Midbrain (tissue), 1 donor: ENCODE measurements around the gene SHLD1.

Experiments
- DNase-seq: peaks from one replicate; lab custom pipeline; 2025; lab: John Stamatoyannopoulos, UW

Gene SHLD1

DNA sequence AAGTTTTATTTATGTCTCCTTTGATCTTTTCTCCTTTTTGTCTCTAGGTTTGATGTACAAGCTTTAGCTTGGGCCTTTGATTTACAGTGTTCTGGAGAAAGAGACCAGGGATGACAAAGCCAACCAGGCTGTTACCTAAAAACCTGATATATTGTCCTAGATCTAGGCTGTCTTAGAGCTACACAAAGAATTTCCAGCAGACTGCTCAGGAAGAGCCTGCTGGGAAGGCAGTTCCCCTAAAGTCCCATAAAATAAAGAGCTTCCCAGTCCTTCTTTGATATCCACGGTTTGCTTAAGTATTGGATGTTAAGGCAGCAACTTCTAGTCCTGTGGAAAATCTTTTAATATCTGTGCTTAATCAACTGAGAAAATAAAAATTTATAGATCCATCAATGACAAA lies 70.5 kb downstream of the SHLD1 start:
- DNase-seq, result no peak

DNA sequence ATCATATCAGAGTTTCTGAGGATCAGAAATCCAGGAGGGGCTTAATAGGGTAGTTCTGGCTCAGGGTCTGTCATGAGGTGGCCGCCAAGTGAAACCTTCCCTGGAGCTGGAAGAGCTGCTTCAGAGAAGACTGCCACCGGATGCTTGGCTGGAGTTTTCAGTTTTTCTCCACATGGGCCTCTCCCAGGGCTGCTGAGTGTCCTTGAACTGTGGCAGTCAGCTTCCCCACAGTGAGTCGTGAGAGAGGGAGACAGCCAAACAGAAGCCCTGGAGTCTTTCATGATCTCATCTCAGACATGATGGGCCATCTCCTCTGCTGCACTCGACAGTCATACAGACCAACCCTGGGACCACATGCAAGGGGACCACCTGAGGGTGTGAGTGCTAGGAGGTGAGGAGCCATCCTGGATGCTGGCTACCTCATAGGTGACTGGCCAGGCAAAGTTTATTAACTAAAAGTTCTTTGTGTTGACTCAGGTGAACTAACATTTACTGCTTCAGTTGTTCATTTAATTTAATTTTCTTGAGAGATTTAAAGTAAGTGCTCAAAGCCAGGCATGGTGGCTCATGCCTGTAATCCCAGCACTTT lies 71.5 kb downstream of the SHLD1 start:
- no peak for DNase-seq

DNA sequence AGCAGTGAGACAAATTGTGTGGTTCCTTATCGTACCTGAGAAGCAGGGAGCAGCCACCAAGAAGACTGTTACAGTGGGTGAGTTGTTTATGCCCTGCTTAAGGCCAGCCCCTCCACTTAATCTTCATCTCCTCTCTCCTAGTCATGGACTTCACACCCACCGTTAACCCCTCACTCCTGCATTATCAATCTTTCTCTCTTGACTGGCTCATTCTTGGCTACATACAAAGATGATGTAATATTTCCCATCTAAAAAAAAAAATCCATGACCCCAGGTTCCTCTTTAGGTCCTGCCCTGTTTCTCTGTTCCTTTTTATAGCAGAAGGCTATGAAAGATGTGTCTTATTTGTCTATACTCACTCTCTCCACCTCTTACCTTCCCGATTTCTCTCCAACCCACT lies 72.4 kb downstream of the SHLD1 start:
- no peak for DNase-seq

DNA sequence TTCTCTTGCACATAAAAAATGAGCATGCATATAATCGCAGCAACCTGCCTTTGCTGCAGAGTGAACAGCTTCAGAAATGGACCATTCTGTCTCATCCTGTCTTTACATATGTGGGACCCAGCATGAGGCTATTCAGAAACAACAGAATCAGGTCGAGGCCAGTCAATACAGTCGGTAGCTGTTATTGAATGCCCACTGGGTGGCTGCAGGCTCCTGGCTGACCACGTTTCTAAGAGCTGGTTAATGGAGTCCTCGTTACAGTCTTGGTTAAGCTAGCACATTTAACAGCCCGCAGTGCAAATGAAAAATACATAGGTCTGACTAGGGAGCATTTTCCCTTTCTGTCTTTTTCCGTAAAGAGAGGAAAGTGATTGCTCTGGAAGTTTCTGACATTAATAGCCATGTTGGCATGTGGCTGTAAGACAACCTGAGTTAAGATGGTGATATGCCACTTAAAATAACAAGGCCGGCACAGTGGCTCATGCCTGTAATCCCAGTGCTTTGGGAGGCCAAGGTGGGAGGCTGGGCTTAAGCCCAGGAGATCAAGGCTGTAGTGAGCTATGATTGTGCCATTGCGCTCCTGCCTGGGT lies 75.0 kb downstream of the SHLD1 start:
- no peak for DNase-seq

DNA sequence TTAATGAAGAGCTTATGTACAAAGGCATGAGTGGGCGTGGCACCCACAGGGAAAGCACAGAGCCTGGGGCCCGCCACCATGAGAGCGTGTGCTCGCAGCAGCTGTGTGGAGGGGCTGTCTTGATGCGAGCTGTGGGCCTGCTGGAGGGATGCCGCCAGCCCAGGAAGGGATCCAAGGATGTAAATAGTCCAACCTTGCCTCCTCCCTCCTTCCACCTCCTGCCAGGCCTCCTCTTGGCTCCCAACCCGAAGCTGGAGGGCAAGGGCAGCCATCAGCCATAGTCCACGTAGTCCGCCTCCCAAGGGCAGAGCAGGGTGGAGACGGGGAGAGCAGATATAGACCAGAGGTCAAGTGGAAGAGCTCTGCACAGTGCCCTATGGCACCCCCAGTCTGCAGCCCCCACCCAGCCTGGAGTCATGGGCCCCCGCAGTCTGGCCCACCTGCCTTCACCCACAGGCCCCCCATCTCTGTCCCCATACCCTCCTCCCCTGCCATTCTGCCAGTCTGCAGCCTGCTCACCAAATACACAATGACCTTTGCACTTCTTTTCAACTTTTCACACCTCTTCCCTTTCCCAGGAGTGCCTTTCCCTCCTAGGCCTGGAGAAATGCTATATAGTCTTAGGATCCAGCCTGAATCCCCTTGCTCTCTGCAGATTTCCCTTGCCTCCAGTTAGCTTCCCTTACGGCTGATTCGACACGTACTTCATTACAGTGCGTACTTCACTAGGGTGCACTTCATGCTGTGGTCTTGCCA lies 77.1 kb downstream of the SHLD1 start:
- DNase-seq, result no peak

DNA sequence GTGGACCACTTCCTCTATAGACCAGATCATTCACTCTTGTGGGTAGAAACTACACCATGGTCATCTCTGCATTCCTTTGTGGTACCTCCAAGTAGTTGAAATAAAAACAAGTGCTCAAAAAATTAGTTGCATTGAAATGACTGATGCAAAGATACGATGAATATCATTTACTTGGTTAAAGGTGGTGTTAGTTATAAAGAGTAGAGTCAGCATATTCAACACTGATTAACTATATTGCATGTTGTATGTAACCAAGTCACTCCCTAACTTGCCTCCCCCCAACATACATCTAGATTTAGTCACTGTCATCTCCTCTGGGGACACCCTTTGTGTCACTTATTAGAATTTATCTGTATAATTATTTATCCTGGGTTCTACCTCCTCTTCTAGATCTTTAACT lies 77.7 kb downstream of the SHLD1 start:
- no peak for DNase-seq

DNA sequence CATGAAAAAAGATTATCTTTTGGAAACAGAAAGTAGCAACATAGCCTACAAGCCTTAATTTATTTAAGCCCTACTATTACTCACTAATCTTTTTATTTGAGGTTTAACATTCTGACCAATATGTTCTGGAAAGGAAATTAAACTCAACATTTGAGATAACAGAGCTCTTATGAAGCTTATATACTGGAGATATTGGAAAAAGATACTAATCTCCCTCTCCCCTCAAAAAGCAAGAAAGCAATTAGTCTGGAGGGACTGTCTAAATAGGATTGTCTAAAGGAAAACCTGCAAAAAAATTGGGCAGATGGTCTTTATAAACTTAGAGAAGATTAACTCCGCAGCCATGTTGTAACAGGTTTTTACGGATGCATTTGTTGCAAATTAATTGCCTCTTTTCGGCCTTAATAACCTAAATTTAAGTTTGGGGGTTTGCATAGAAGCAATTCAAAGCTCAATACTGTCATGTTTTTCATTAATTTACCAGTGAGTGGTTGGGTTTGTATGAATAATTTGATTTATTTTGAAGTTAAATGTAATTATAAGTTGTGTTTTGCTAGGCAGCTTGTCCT lies 79.1 kb downstream of the SHLD1 start:
- no peak for DNase-seq

DNA sequence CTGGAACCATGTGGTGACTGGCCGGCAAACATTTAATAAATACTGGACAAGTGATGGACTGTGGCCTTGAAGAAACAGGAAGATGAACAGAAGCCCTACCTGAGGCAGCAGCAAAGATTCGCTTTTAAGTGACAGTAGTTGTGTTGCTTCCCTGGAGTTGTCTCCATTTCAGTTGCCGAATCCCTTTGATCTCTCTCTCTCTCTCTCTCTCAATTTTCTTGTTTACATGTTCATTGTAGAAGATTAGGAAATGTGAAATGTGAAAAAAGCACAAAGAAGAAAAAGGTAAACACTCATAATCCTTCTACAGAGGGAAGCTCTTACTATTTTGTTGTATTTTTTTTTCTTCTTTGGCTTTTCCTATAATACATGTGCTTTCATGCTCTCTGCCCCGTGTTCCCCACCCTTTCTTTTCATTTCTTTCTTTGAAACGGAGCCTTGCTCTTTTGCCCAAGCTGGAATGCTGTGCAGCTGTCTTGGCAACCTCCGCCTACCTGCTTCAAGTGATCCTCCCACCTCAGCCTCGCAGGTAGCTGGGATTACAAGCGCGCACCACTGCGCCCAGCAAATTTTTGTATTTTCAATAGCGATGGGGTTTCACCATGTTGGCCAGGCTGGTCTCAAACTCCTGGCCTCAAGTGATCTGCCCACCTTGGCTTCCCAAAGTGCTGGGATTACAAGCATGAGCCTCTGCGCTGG lies 81.5 kb downstream of the SHLD1 start:
- DNase-seq, result no peak

DNA sequence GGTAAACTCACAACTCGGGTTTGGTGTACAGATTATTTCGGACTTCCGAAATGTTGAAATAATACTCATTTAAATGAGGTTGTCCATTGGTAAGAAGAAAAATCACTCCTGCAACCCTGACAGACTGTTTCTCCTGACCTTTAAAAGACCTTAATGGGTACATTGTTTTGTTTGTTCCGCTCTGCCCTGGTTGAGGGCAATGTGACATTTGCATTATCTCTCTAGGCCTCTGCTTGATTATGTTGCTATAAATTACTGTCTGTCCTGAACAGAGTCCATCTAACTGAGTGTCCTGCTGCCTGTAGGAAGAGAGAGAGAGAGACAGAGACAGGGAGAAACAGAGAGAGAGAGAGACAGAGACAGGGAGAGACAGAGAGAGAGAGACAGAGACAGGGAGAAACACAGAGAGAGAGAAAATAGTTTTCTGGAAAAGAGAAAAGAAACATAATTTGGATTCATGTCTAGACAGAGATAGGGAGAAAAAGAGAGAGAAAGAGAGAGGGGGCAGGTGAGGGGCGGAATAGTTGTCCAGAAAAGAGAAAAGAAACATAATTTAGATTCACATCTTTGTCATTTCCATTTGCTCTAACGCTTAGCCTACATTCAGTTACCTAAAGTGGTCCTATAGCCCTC lies 83.2 kb downstream of the SHLD1 start:
- DNase-seq, result no peak

DNA sequence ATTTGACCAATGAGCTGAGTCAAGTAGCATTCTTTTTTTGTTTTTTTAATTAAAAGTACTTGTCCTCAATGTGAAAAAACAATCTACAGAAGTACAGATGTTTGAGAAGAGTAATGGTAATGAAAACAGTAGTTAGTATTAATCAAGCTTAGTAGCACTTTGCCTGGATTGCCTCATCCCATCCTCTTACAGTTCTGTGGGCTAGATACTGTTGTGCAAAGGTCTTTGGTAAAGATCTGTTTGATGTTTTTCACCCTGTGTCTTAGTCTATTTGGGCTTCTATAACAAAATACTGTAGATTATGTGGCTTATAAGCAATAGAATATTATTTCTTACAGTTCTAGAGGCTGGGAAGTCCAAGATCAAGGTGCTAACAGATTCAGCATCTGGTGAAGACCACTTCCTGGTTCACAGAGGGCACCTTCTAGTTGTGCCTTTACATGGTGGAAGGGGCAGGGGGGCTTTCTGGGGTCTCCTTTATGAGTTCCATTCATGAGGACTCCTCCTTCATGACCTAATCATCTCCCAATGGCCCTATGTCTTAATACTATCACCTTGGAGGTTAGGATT lies 84.3 kb downstream of the SHLD1 start:
- no peak for DNase-seq

DNA sequence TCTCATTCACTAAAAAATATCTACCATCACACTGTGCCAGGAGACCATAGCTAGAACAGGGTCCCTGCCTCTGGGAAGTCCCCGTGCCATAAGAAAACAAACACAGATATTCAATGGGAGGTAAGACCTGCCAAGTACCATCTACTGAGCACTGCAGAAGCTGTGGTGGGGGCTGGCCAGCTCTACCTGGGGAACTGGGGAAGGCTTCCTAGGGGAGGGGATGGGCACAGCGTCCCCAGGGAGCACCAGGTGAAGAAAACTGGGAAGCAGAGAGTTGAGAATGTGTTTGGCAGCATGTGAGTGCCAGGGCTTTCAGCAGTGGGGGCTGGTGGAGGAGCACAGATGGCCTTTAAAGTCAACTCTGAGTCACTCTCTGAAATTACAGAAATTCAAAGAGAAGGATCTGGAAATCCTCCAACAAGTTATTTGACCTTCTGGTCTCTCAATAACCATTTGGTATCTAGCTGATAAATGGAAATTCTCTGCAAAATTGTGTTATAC lies 85.2 kb downstream of the SHLD1 start:
- DNase-seq, result no peak

DNA sequence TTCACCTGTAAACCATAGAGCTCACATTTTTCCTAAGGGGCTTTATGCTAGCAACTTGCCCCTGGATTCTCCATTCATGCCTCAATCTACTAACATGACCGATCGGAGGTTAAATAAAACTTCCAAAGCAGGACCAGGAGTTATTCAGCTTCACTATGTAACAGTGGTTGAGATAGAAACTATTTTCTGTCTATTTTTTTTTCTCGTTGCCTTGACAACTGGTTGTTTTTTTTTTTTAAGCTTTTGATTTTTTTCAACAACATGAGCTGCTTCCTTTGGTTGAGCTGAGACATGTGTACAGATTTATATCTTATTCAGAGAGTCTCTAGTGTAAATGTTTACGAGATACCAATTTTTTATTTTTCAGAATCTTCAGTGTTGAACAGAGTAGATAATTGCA lies 85.7 kb downstream of the SHLD1 start:
- no peak for DNase-seq

DNA sequence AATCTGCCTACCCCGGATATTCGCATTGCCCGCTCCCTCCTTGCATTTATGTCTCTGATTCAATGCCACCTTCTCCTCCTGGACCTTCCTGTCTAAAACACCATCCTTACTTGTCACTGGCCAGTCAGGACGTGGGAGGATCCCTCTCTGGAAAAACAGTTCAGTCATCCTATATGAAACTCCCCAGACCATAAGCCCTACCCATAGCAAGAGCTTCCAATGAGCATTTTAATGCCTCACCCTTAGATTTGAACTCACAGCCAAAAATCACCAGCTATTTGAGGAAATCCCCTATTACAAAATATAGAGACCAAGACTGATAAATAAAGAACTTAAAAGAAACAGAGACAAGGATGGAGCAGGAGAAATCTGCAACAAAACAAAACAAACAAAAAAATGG lies 86.4 kb downstream of the SHLD1 start:
- DNase-seq, result no peak

DNA sequence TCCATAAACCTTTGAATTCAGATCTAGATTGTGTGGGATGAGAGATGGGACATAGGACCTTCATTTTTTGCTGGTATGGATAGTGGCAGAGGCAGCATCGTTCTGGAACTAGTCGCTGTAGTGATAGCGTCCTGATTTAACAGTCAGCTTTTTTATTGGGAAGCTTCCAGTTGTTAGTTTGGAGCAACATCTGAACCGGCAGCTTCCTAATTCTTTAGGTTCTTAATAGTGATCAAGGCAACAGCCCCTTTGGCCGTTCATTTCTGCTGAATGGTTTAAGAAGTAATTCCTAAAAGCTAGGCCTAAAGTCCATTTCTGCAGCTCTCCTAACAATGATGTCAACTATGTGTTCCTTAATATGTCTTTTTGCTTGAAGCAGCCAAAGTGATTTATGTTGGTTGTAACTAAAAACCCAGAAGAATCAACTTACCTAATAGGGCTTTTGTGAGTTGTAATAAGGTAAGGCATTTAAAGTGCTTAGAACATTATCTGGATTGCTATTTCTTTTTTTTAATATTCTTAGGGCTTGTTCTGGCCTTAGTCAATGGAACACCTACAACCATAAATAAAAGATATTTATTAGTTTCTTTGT lies 90.3 kb downstream of the SHLD1 start:
- no peak for DNase-seq

DNA sequence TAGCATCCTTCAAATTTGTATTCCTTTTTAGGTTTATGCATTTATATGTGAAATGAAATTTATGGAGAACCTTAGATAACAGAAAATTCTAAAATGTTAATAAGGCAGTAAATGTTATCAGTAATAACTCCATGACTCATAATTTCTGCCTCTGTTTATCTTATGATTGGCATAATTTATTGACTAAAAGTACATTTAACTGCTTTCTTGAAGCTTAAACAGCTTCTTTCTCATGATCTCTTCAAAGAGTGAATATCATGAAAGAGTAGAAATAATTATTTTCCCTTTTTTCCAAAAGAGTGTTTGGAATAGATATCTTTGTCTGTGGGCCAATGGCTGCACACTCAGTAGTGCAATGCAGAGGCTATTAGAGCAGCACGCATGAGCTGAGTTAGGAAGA lies 91.3 kb downstream of the SHLD1 start:
- no peak for DNase-seq

DNA sequence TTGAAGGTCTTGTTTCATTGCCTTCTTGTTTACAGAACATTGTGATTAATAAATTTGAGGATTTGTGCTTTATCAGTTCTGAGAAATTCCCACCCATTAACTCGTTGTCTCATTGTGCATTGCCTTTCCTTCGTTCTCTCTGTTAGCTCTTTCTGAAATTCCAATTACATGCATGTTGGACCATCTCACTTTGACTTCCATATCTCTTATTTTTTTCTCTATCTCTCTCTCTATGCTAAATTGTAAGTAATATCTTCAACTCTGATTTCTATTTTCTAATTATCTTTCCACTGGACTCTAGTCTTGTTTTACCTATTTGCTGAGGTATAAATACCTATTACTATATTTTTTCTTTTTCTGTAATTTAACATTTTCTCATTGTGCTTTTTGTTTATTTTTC lies 92.3 kb downstream of the SHLD1 start:
- no peak for DNase-seq

DNA sequence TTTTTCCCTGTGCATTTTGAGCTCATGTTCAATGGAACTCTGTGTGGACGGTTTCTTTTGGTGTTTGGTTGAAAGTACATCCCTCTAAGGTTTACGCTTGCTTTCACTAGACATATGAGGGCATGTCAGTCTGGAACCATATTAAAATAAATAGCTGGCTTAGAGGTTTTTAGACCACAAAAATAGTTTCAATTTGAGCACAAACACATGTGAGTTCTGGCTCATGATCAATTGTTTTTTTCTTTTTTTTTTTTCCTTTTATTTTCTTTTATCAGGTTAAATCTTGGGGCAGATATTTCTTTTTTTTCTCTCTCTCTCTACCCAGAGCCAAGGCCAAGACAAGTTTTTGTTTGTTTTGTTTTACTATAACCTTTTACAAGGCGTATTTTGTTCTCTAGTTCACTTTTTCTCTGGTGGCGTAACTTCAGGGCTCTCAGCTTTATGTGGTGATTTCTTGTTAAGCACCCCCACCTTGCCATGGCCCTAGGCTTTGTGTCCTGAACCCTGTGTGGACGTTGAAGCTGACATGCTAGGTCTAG lies 92.9 kb downstream of the SHLD1 start:
- no peak for DNase-seq

DNA sequence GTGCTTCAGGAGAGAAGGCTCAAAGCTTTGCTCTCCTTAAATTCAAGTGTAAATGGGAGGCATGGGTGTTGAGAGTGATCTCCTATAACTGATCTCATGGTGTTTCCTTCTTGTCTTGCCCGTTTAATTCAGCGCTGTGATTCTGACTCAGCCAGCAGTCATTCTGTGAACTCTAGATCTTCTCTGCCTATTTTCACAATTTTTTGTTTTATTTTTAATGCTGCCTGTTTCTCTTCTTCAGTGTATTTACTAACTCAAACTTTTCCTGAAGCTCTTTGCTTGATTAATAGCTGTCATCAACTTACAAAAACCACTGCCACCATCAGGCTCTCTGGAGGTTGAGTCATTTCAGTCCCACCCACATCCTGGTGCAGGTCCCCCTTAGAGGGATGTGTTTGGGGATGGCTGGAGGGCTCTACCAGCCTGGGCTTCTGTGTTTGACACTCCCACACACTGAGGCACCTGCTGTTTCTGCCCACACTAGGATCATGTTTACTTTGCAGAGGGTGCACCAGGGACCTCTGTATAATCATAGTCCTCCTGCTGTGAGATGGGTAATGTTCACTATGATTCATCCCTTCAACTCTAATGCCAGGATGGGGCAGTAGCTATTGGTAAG lies 94.0 kb downstream of the SHLD1 start:
- DNase-seq, result no peak

DNA sequence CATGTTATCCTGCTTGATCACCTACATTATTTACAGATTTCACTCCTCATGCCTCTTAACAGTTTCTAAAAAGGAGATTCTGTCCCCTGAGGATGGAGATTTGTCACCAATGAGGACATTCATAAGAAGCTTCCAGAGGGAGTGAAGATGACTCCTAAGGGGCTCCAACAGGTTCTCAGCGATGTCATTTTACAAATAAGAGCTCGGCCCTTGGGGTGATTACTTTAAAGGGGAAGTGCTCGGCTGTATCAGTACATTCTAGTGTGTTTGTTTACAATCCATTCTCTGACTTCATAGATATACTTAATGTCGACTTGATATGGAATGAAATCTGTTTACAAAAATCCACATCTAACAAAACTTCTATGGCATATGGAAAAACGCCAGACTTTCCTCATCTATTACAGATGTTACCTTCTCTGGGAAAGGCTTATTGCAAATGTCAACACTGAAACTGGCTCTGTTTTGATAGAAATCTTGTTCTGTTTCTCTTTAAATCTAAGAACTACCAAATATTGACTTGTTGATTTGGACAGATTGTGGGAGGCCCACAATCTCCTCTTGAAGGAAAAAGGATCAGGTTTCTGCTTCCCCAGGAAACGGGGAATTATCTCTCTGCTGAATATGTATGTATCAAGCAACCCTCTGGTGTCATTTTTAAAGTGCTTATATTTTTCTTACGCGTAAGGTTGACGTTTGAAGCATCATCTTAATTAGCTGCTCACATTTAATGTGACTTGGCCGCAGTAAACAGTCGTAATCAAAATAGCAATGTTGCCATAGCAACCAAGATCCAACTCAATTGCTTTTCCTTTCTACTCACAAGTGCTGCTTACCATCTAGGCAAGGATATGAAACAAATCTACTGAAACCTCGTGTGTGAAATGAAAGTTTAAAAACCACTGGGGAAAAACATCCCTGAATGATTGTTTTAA lies 95.7 kb downstream of the SHLD1 start:
- DNase-seq, result no peak
